HG03025 (cell line): ENCODE measurements around the gene RNF152.

ENCODE experiments used
- ATAC-seq: cut with Tn5 transposase; IDR thresholded peaks from one replicate; pipeline ENCODE4 v1.9.1; 2021; ENCODE audit warnings: mild to moderate bottlenecking, moderate library complexity; ENCODE audit not compliant: unreplicated experiment, low FRiP score

The RNF152 gene

DNA sequence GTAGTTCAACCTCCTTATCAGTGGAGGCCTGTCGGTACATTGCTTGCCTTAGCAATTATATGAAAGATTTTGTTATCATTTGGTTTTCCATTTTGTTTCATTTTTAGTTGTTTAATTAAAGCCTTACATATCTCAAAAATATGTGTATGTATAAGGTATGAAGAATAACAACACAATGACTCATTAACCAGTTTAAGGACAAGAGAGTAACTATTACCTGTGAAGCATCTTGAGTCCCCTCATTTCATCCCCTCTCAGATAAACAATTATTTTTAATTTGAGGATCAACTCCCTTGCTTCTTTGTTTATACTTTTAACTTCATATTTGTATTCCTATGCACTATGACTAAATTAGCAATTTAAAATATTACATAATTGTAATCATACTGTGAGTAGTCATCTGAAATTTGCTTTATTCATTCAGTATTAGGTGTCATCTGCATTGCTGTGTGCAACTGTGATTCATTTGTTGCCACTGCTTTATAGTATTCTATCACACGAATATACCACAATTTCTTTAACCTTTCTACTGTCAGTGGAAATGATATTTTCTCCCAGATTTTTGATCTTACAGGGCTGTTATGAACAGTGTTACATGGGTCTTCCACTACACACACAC, 126.4 kb downstream of the RNF152 start:
- ATAC-seq, result no peak

- no peak for ATAC-seq
These were observed 127.7 kb downstream of the RNF152 start for GRCh38 chr18:61765097-61765496.

DNA sequence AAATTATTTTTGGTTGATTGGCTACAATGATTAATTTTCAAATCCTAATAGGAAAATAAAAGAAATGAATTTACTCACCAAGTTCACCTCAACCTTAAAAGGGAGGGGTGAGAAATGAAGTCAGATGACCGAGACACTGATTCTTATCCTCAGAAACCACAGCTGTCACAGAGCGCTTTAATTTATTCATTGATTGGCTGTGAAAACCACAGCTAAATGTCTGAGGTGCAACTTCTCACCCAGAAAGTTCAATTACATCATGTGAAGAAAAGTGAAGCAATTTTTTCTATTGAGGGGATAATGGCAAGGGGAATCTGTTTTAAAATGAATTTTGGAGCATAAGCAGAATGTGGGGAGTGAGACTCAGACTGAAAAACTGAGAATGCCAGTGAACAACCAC, 128.4 kb downstream of the RNF152 start:
- no peak for ATAC-seq

DNA sequence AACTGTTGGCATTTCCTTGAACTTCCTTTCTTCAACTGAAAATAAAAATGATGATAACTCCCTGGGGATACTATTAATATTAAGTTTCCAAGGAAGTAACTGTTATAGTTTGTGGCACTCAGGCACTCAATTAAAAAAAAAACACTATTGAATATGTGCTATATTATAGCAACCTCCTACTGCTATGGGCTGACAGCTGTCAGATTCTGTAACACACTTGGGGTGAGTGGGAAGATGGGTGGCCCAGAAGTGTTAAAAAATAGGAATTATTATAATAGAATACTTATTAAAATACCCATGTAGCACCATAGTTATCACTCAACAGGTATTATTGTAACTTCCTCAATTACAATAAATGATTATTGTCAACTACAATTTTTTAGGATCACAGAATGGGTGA, 130.9 kb downstream of the RNF152 start:
- ATAC-seq, result no peak
